Measurements from ENCODE around the gene MLF2.

MLF2 gene

DNA sequence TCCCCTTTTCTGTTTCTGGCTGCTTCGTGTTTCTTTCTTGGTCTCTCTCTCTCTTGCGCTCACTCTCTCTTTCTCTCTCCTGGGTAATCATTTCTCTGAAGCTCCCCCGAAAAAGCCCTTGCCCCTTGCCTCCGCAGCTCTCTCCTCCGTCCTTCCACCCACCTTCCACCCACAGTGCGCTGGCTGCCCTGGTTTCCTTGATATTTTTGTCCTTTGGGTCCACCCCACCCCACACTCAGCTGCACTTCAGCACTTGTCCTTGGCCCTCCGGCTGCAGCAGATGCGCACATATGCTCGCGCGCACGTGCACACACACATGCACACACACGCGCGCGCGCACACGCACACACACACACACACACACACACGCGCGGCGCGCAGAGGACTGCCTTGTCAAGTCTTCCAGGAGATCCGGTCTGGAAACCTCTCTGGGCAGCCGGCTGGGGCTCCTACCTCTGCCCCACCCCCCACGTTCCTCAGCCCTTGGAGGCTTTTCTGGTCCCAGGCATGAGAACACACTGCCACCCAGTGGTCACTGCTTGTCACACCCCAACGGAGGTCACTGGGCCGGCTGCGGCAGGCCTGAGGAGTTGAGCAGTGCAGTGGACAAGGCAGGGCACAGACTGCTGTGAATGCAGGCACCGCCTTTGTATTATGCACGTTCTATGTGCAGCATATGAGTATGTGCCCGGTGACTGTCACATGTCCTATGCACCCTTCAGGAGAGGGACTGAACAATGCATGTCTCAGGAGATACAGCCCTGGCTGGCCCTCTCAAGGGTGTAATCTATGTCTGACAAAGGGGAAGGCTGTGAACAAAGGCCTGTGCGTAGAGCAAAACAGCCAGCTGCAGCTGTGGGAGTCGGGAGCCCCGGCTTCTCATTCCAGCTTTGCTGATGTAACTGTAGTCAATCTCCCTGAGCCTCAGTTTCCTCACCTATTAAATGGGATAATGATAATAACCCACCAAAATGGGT, 25.9 kb upstream of the MLF2 start:
- TF ChIP-seq TEAD4 (IDR thresholded peaks at IDR 0.05), result no peak; the same call in 1 of the 2 replicates
- TF ChIP-seq TCF12 (IDR thresholded peaks at IDR 0.05; ENCODE audit: low read depth), result peak; percentile 69
- TF ChIP-seq RAD21 (IDR thresholded peaks at IDR 0.05; ENCODE audit: low read depth), result peak; percentile 100
- TF ChIP-seq, protein P1, sequence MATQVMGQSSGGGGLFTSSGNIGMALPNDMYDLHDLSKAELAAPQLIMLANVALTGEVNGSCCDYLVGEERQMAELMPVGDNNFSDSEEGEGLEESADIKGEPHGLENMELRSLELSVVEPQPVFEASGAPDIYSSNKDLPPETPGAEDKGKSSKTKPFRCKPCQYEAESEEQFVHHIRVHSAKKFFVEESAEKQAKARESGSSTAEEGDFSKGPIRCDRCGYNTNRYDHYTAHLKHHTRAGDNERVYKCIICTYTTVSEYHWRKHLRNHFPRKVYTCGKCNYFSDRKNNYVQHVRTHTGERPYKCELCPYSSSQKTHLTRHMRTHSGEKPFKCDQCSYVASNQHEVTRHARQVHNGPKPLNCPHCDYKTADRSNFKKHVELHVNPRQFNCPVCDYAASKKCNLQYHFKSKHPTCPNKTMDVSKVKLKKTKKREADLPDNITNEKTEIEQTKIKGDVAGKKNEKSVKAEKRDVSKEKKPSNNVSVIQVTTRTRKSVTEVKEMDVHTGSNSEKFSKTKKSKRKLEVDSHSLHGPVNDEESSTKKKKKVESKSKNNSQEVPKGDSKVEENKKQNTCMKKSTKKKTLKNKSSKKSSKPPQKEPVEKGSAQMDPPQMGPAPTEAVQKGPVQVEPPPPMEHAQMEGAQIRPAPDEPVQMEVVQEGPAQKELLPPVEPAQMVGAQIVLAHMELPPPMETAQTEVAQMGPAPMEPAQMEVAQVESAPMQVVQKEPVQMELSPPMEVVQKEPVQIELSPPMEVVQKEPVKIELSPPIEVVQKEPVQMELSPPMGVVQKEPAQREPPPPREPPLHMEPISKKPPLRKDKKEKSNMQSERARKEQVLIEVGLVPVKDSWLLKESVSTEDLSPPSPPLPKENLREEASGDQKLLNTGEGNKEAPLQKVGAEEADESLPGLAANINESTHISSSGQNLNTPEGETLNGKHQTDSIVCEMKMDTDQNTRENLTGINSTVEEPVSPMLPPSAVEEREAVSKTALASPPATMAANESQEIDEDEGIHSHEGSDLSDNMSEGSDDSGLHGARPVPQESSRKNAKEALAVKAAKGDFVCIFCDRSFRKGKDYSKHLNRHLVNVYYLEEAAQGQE (IDR thresholded peaks at IDR 0.05; ENCODE audit: low read depth), result no peak
- 0 out of 2 replicates have a peak, but pooled peaks have one; percentile 16 for TF ChIP-seq EP300 (IDR thresholded peaks at IDR 0.05; ENCODE audit: borderline replicate concordance)
- TF ChIP-seq NFIC (IDR thresholded peaks at IDR 0.05), result no peak
- TF ChIP-seq, protein P2, sequence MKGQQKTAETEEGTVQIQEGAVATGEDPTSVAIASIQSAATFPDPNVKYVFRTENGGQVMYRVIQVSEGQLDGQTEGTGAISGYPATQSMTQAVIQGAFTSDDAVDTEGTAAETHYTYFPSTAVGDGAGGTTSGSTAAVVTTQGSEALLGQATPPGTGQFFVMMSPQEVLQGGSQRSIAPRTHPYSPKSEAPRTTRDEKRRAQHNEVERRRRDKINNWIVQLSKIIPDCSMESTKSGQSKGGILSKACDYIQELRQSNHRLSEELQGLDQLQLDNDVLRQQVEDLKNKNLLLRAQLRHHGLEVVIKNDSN (IDR thresholded peaks at IDR 0.05), result no peak
- peak; percentile 35; the same call in 1 of the 2 replicates for TF ChIP-seq YY1 (IDR thresholded peaks at IDR 0.05; ENCODE audit: low read depth)
- no peak for TF ChIP-seq TAF1 (IDR thresholded peaks at IDR 0.05; ENCODE audit: low read depth)
- TF ChIP-seq CEBPB (IDR thresholded peaks at IDR 0.05), result no peak
- TF ChIP-seq CREB1 (IDR thresholded peaks at IDR 0.05; ENCODE audit: low read depth), result no peak
- TF ChIP-seq, protein P3, sequence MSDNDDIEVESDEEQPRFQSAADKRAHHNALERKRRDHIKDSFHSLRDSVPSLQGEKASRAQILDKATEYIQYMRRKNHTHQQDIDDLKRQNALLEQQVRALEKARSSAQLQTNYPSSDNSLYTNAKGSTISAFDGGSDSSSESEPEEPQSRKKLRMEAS (IDR thresholded peaks at IDR 0.05), result no peak; the same call in none of the 2 replicates
- no peak for TF ChIP-seq FOXM1 (IDR thresholded peaks at IDR 0.05; ENCODE audit: borderline replicate concordance, low read depth)
- TF ChIP-seq ZBTB7A (IDR thresholded peaks at IDR 0.05; ENCODE audit: low read depth), result no peak
- no peak for TF ChIP-seq EGR1 (IDR thresholded peaks at IDR 0.05)

DNA sequence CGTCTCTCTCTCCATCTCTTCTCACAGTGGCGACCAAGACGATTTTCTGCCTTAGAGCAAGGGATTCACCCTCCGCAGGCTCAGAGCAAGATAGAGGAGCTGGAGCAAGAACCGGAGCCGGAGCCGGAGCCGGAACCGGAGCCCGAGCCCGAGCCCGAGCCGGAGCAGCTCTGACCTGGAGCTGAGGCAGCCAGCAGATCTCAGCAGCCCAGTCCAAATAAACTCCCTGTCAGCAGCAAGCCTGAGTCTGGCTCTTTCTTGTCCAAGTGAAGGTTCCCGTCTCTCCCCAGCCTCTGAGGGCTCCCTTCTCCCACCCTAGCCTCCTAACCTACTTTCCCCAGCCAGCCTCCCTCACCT, 25.3 kb upstream of the MLF2 start:
- no peak for TF ChIP-seq EP300 (IDR thresholded peaks at IDR 0.05; ENCODE audit: borderline replicate concordance)
- no peak for TF ChIP-seq YY1 (IDR thresholded peaks at IDR 0.05; ENCODE audit: low read depth)
- TF ChIP-seq RAD21 (IDR thresholded peaks at IDR 0.05; ENCODE audit: low read depth), result no peak
- no peak for TF ChIP-seq FOXM1 (IDR thresholded peaks at IDR 0.05; ENCODE audit: borderline replicate concordance, low read depth)
- TF ChIP-seq TAF1 (IDR thresholded peaks at IDR 0.05; ENCODE audit: low read depth), result no peak
- TF ChIP-seq, protein P2 (IDR thresholded peaks at IDR 0.05), result no peak

DNA sequence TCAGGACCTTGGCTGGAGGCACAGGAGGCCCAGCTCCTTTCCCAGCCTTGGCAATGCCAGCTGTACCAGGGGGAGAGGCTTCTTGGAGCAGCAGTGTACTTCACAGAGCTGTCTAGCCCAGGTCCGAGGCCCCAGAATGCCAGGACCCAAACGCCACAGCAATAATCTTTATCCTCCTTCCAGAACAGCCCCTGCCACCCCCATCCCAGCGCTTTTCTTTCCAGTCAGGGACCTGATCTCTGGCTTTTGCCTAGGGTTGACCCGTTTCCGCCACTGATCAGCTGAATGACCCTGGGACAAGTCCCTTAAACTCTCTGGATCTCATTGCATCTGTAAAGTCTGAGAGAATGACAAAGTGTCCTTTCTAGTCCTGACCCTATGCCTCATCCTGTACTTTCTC, 24.4 kb upstream of the MLF2 start:
- TF ChIP-seq, protein P3 (IDR thresholded peaks at IDR 0.05), result no peak
- no peak for TF ChIP-seq FOXM1 (IDR thresholded peaks at IDR 0.05; ENCODE audit: borderline replicate concordance, low read depth)
- no peak for TF ChIP-seq YY1 (IDR thresholded peaks at IDR 0.05; ENCODE audit: low read depth)

DNA sequence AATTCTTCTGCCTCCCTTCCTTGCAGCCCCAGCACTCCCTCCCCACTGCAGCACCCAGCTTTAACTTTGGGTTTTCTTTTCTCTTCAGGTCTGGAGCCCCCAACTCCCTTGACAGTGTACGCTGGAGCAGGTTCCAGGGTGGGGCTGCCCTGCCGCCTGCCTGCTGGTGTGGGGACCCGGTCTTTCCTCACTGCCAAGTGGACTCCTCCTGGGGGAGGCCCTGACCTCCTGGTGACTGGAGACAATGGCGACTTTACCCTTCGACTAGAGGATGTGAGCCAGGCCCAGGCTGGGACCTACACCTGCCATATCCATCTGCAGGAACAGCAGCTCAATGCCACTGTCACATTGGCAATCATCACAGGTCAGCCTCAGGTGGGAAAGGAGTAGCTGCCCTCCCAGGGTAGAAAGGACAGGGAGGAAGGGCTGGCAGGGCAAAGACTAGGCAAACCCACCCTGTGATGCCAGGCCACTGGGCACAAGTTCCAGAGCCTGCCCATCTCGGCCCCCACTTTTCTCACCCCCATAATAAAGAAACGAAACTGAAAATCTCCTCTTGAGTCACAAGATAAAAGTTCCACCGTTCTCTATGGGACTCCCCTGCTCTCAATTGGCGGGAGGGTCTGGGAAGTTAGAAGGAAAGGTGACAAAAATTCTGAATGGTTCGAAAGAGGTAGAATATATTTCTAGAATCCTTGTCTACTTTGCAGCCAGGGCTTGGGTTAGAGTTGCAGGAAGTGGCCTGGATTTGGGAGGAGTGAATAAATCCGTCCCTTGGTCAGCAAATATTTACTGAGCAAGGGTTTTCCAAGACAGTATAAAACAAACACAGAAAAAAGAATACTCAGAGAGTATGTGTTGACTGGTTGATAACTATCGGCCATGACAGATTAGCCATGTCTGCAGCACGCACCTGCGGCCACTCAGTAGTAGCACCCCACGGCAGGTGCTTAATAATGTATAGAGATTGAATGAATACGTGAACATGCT, 22.5 kb upstream of the MLF2 start:
- TF ChIP-seq NFIC (IDR thresholded peaks at IDR 0.05) (no peak), RAD21 (IDR thresholded peaks at IDR 0.05; ENCODE audit: low read depth) (no peak), ZBTB7A (IDR thresholded peaks at IDR 0.05; ENCODE audit: low read depth) (no peak), CREB1 (IDR thresholded peaks at IDR 0.05; ENCODE audit: low read depth) (no peak), EP300 (IDR thresholded peaks at IDR 0.05; ENCODE audit: borderline replicate concordance) (no peak), FOXM1 (IDR thresholded peaks at IDR 0.05; ENCODE audit: borderline replicate concordance, low read depth) (no peak), TEAD4 (IDR thresholded peaks at IDR 0.05) (no peak), EGR1 (IDR thresholded peaks at IDR 0.05) (no peak), TCF12 (IDR thresholded peaks at IDR 0.05; ENCODE audit: low read depth) (no peak)
- TF ChIP-seq, protein P2 (IDR thresholded peaks at IDR 0.05), result no peak
- TF ChIP-seq, protein P1 (IDR thresholded peaks at IDR 0.05; ENCODE audit: low read depth), result no peak
